GM12878 (cell line): ENCODE measurements around the gene HLX. TPM values are rescaled to one million over a fixed set of nuclear protein-coding genes. Genes with fewer than 3 reads are reported as not detected.

Source experiments
- ATAC-seq: fragments of 200-7000 bp; cut with Tn5 transposase; 3 replicates; pipeline ENCODE4 v1.9.1; 2020; ENCODE audit warnings: mild to moderate bottlenecking, moderate library complexity
- BruUV-seq: library from RNA; stranded (reverse); fragments of 400-500 nt; replicated peaks from 2 replicates; lab custom pipeline; 2021; lab: Mats Ljungman, UMichigan
- CTCF ChIA-PET: fragments of 300-600 bp; sonication (Branson Sonifier 250); formaldehyde crosslinking; extraction: SDS; loops from one replicate; lab custom pipeline; 2021; ENCODE audit warnings: inconsistent platforms; lab: Yijun Ruan, JAX
- POLR2A ChIA-PET: fragments of 350-600 bp; formaldehyde crosslinking; extraction: SDS; loops from one replicate; lab custom pipeline; 2021; ENCODE audit warnings: inconsistent platforms; lab: Charles Lee
- RAD21 ChIA-PET: fragments of 300-600 bp; sonication (Branson Sonifier 250); formaldehyde crosslinking; loops from one replicate; lab custom pipeline; 2023; ENCODE audit warnings: antibody characterized with exemption; ENCODE audit not compliant: unreplicated experiment; lab: Charles Lee
- SMC1A ChIA-PET: fragments of 300-600 bp; sonication (Branson Sonifier 250); formaldehyde crosslinking; loops from one replicate; lab custom pipeline; 2023; ENCODE audit not compliant: unreplicated experiment, uncharacterized antibody; lab: Charles Lee
- DNase-seq: peaks from one replicate; pipeline ENCODE4 v3.0.0-alpha.2; 2011; ENCODE audit warnings: low read depth, low spot score
- FAIRE-seq: peaks from 3 replicates; lab custom pipeline; 2011; peaks lifted over from hg19 to GRCh38; lab: Jason Lieb, UNC
- H2AFZ ChIP-seq: 2 replicates; pipeline ENCODE4 v1.6.0; 2011; ENCODE audit warnings: low read depth, low read length, control low read depth; ENCODE audit not compliant: control insufficient read depth
- H3K27ac ChIP-seq: 2 replicates; pipeline ENCODE4 v1.5.1; 2011; ENCODE audit warnings: control low read depth; ENCODE audit not compliant: control insufficient read depth, insufficient read depth
- H3K27me3 ChIP-seq, 2 experiments: replicated peaks in 1 of 2; 2 replicates each; pipeline versions ENCODE4 v1.6.0 to v1.6.1; 2011; ENCODE audit warnings: low read length in 1 of 2; ENCODE audit not compliant: control insufficient read depth in 2 of 2, insufficient read depth in 2 of 2
- H3K36me3 ChIP-seq, 2 experiments: 2 replicates each; pipeline ENCODE4 v1.5.1; 2011; ENCODE audit warnings: low read length in 1 of 2; ENCODE audit not compliant: control insufficient read depth in 2 of 2, insufficient read depth in 2 of 2
- H3K4me1 ChIP-seq: 2 replicates; pipeline ENCODE4 v1.6.1; 2011; ENCODE audit warnings: mild to moderate bottlenecking, low read length, moderate library complexity, mixed read lengths; ENCODE audit not compliant: control insufficient read depth, insufficient read depth
- H3K4me2 ChIP-seq: 2 replicates; pipeline ENCODE4 v1.6.0; 2011; ENCODE audit warnings: control low read depth; ENCODE audit not compliant: control insufficient read depth, insufficient read depth
- H3K4me3 ChIP-seq: fragments of 200-600 bp; sonication (generic); 2 replicates; pipeline ENCODE4 v1.5.1; 2016
- H3K79me2 ChIP-seq: 2 replicates; pipeline ENCODE4 v1.6.0; 2011; ENCODE audit warnings: low read length; ENCODE audit not compliant: control insufficient read depth, insufficient read depth
- H3K9ac ChIP-seq: 2 replicates; pipeline ENCODE4 v1.8.0; 2011; ENCODE audit warnings: low read length, control low read depth, mixed read lengths; ENCODE audit not compliant: control insufficient read depth, insufficient read depth
- H3K9me3 ChIP-seq: replicated peaks from 3 replicates; pipeline ENCODE4 v1.5.1; 2011; ENCODE audit warnings: mild to moderate bottlenecking, low read length; ENCODE audit not compliant: control insufficient read depth, insufficient read depth
- H4K20me1 ChIP-seq: 2 replicates; pipeline ENCODE4 v1.6.0; 2011; ENCODE audit not compliant: control insufficient read depth, insufficient read depth
- ASH2L ChIP-seq: fragments of 300-600, 200-600 bp; sonication (generic); IDR thresholded peaks from 2 replicates; pipeline ENCODE4 v1.6.1; 2017; ENCODE audit warnings: low read depth, mild to moderate bottlenecking, borderline replicate concordance
- BCL11A ChIP-seq: IDR thresholded peaks from 2 replicates; pipeline ENCODE4 v1.6.1; 2011; ENCODE audit warnings: low read depth, low read length
- CBFB ChIP-seq: IDR thresholded peaks from 2 replicates; pipeline ENCODE4 v1.6.1; 2016; ENCODE audit warnings: antibody characterized with exemption, low read depth
- CREB1 ChIP-seq: IDR thresholded peaks from 2 replicates; pipeline ENCODE4 v1.6.1; 2012; ENCODE audit warnings: low read depth, mild to moderate bottlenecking, inconsistent platforms
- HDAC6 ChIP-seq: fragments of 200-600 bp; sonication (generic); IDR thresholded peaks from one replicate; pipeline ENCODE4 v1.8.0; 2017; ENCODE audit warnings: antibody characterized with exemption; ENCODE audit not compliant: unreplicated experiment
- NR2C1 ChIP-seq: fragments of 450-650 bp; IDR thresholded peaks from 2 replicates; pipeline ENCODE4 v1.6.1; 2017; ENCODE audit warnings: antibody characterized with exemption, mild to moderate bottlenecking, moderate library complexity
- PML ChIP-seq: IDR thresholded peaks from 2 replicates; pipeline ENCODE4 v1.6.1; 2012; ENCODE audit warnings: low read length, inconsistent platforms
- SUZ12 ChIP-seq: fragments of 200-600 bp; sonication (generic); IDR thresholded peaks from one replicate; pipeline ENCODE4 v1.6.1; 2018; ENCODE audit warnings: antibody characterized with exemption, mild to moderate bottlenecking; ENCODE audit not compliant: unreplicated experiment
- YY1 ChIP-seq: IDR thresholded peaks from 2 replicates; pipeline ENCODE4 v1.6.1; 2011; ENCODE audit warnings: low read depth, mild to moderate bottlenecking, low read length
- ZNF384 ChIP-seq: IDR thresholded peaks from 2 replicates; pipeline ENCODE4 v1.6.1; 2012; ENCODE audit warnings: low read depth, mild to moderate bottlenecking, low read length, improper control_type of control experiment, borderline replicate concordance
- ZSCAN29 ChIP-seq: fragments of 450-650 bp; IDR thresholded peaks from 2 replicates; pipeline ENCODE4 v1.6.1; 2017; ENCODE audit warnings: mild to moderate bottlenecking, moderate library complexity
- WGBS: methylation state at CpG from one replicate; pipeline ENCODE4 v1.1.6; 2016; ENCODE audit warnings: low lambda C conversion rate; ENCODE audit not compliant: insufficient replicate concordance, insufficient coverage; ENCODE audit errors: missing lambda C conversion rate; 5-methylcytosine and 5-hydroxymethylcytosine counted together
- in situ Hi-C: fragments of 300-500 bp; cut with MboI; formaldehyde crosslinking; loops from 9 replicates; pipeline ENCODE4 v1.14.3; 2018; ENCODE audit warnings: mixed read lengths
- intact Hi-C: fragments of 100-400 bp; cut with micrococcal nuclease; formaldehyde crosslinking; loops from one replicate; pipeline ENCODE4 v1.14.2; 2022; ENCODE audit not compliant: unreplicated experiment
- polyA plus RNA-seq, 11 experiments: library from polyadenylated mRNA; depleted of rRNA in 4 of 11; unstranded in 6 of 11; stranded (reverse) in 5 of 11; fragments of >200 nt; fragmentation: Nextera tagmentation in 4 of 11; fragmentation: Illumina TruSeq in 1 of 11; extraction: Ambion mirVana in 4 of 11; extraction: Trizol in 1 of 11; gene quantifications; 1 replicate in 1 of 11; 2 replicates in 10 of 11; pipeline versions ENCODE4 v1.2.1 to v1.2.3, GENCODE V29; 2011 to 2016; ENCODE audit warnings: inconsistent platforms in 2 of 11, missing spikeins in 2 of 11, low read depth in 1 of 11
- total RNA-seq, 4 experiments: library from RNA; depleted of rRNA in 3 of 4; stranded (reverse); fragments of >200 nt in 3 of 4; fragmentation: Illumina TruSeq in 1 of 4; extraction: Trizol in 1 of 4; gene quantifications; 2 replicates each; pipeline versions ENCODE4 v1.2.1 to v1.2.3, GENCODE V29; 2013 to 2021
- TF ChIP-seq, protein P1 (sequence below): IDR thresholded peaks from 2 replicates; pipeline ENCODE4 v1.6.1; 2011; ENCODE audit warnings: borderline replicate concordance, low read depth, mild to moderate bottlenecking, moderate library complexity, mixed read lengths, low read length; ENCODE audit not compliant: insufficient read depth; ENCODE audit errors: extremely low read length
- TF ChIP-seq, protein P2 (sequence below): fragments of 150-350 bp; IDR thresholded peaks from 2 replicates; pipeline ENCODE4 v1.6.1; 2014; ENCODE audit warnings: mild to moderate bottlenecking, low read depth, low read length
- TF ChIP-seq, protein P3 (sequence below): IDR thresholded peaks from 2 replicates; pipeline ENCODE4 v1.6.1; 2012; ENCODE audit warnings: improper control_type of control experiment, low read depth, low read length; ENCODE audit not compliant: insufficient replicate concordance

The HLX gene
- total and polyA plus RNA-seq, 10 of the 15 experiments (the other 5 are each of a cell fraction or from before 2014, with no cell fraction given): 0.11 to 2.3 (median 1.1) TPM

DNA sequence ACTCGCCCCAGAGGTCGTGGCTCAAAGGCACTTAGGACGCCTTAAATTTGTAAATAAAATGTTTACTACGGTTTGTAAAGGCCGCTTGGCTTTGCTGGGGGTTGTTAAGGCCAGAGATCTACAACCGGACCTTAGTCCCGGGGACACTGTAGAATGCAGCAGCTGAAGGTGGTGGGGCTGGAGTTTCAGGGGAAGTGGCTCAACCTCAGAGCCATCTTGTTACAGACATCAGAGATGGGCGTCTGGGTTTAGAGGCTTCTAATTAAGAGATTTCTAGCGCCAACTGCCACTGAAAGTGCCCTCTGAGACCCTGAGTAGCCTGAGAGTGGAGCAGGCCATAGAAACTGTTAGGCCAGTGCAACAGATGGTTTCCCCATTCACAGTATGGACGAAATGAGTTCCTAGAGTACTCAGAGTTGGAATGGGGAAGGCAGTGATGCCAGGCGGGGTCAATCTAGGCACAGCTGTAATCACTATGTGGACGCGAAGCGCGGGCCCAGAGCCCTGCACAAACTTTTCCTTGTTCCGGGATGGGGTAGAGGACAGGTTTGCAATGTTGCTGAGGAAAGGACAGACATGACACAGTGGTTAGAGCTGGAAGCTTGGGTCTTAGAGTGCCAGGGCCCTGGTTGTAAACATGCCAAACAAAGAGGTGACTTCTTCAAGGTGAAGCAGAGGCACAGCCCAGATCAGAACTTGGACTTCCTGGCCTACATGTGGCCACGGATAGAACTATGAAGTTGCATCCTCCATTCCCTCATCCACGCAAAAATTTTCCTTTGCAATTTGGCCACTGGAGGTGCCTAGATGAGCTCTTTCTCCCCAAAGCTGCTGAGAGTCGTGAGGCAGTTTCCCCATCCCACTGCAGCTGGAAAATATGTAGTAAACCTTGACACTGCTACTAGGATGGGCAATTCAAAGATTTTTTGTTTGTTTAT lies 6.0 kb downstream of the HLX start:
- BruUV-seq: no TSS peak
- no peak overlapping the region for H3K4me2 ChIP-seq
- TF ChIP-seq CBFB: no peak
- TF ChIP-seq CREB1: no peak
- no peak for TF ChIP-seq ASH2L
- no peak for TF ChIP-seq BCL11A
- no peak for TF ChIP-seq SUZ12
- TF ChIP-seq ZSCAN29: no peak
- TF ChIP-seq, protein P1, sequence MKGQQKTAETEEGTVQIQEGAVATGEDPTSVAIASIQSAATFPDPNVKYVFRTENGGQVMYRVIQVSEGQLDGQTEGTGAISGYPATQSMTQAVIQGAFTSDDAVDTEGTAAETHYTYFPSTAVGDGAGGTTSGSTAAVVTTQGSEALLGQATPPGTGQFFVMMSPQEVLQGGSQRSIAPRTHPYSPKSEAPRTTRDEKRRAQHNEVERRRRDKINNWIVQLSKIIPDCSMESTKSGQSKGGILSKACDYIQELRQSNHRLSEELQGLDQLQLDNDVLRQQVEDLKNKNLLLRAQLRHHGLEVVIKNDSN: no peak
- TF ChIP-seq NR2C1: no peak
- no peak for TF ChIP-seq PML
- TF ChIP-seq YY1: no peak
- TF ChIP-seq, protein P2, sequence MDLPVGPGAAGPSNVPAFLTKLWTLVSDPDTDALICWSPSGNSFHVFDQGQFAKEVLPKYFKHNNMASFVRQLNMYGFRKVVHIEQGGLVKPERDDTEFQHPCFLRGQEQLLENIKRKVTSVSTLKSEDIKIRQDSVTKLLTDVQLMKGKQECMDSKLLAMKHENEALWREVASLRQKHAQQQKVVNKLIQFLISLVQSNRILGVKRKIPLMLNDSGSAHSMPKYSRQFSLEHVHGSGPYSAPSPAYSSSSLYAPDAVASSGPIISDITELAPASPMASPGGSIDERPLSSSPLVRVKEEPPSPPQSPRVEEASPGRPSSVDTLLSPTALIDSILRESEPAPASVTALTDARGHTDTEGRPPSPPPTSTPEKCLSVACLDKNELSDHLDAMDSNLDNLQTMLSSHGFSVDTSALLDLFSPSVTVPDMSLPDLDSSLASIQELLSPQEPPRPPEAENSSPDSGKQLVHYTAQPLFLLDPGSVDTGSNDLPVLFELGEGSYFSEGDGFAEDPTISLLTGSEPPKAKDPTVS: no peak
- TF ChIP-seq, protein P3, sequence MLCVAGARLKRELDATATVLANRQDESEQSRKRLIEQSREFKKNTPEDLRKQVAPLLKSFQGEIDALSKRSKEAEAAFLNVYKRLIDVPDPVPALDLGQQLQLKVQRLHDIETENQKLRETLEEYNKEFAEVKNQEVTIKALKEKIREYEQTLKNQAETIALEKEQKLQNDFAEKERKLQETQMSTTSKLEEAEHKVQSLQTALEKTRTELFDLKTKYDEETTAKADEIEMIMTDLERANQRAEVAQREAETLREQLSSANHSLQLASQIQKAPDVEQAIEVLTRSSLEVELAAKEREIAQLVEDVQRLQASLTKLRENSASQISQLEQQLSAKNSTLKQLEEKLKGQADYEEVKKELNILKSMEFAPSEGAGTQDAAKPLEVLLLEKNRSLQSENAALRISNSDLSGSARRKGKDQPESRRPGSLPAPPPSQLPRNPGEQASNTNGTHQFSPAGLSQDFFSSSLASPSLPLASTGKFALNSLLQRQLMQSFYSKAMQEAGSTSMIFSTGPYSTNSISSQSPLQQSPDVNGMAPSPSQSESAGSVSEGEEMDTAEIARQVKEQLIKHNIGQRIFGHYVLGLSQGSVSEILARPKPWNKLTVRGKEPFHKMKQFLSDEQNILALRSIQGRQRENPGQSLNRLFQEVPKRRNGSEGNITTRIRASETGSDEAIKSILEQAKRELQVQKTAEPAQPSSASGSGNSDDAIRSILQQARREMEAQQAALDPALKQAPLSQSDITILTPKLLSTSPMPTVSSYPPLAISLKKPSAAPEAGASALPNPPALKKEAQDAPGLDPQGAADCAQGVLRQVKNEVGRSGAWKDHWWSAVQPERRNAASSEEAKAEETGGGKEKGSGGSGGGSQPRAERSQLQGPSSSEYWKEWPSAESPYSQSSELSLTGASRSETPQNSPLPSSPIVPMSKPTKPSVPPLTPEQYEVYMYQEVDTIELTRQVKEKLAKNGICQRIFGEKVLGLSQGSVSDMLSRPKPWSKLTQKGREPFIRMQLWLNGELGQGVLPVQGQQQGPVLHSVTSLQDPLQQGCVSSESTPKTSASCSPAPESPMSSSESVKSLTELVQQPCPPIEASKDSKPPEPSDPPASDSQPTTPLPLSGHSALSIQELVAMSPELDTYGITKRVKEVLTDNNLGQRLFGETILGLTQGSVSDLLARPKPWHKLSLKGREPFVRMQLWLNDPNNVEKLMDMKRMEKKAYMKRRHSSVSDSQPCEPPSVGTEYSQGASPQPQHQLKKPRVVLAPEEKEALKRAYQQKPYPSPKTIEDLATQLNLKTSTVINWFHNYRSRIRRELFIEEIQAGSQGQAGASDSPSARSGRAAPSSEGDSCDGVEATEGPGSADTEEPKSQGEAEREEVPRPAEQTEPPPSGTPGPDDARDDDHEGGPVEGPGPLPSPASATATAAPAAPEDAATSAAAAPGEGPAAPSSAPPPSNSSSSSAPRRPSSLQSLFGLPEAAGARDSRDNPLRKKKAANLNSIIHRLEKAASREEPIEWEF: no peak
- no peak for TF ChIP-seq HDAC6
- TF ChIP-seq ZNF384: no peak

More for the DNA sequence above, 6.0 kb downstream of the HLX start:
- POLR2A ChIA-PET: no interaction called here
- Histone ChIP-seq H3K79me2 (no peaks in the 10 kb centered on the region), H3K9me3 (no peaks in the 10 kb centered on the region; the same call in 2 of the 3 replicates), H3K27me3 (peaks cover 3 to 13% of the 10 kb centered on the region in 2 experiments), H3K4me3 (no peak overlapping the region), H3K9ac (no peak overlapping the region), H3K4me1 (no peaks in the 10 kb centered on the region; the same call in 1 of the 2 replicates), H3K36me3 (no peaks in the 10 kb centered on the region), H4K20me1 (no peaks in the 10 kb centered on the region; the same call in 1 of the 2 replicates), H3K27ac (no peak overlapping the region), H2AFZ (no peak overlapping the region)
- RAD21 ChIA-PET: no interaction called here
- DNase-seq: no peak
- FAIRE-seq: no peak
- in situ Hi-C loops (no loop called here), intact Hi-C loops (no loop called here)
- 46% methylated on average over 19 of the region's 19 CpGs for WGBS
- SMC1A ChIA-PET: no interaction called here
- CTCF ChIA-PET: interaction anchor here (0.9 to 1.4 kb wide), 2 partner anchors 10 to 317 kb away, joined by 3 to 4 read pairs; no protein-coding TSS in a partner anchor
- ATAC-seq: no peak
